ENCODE measurements around the gene SLC35F1. TPM values are rescaled to one million over a fixed set of nuclear protein-coding genes. Genes with fewer than 3 reads are reported as not detected.

SLC35F1 gene
- total RNA-seq, 4 donors from 2014 or later = 5.4 to 8.1 (median 6.5) TPM

DNA sequence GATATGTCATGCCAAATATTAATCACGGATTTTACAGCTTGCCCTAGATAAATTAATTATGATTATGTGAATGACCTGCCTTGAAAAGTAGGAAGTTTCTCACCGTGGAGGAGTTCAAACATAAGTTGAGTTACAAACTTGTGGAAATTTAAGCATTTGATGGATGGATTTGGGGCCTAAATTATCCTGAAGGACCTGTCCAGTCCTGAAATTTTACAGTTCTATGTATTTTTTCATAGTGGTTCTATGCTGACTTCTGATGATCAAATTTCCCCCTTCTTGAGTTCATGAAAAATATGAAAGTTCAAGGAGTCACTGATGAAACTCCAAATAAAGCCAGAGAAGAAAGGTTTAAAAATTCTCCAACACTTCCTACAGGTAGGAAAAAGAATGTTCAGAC is 178.6 kb downstream of the SLC35F1 start:
- TF ChIP-seq EP300 (IDR thresholded peaks at IDR 0.05) (no peak), POLR2AphosphoS5 (IDR thresholded peaks at IDR 0.05) (no peak), POLR2A (IDR thresholded peaks at IDR 0.05; ENCODE audit: low read depth) (no peak), CTCF (IDR thresholded peaks at IDR 0.05) (no peak)
- no peak overlapping the region for H3K4me3 ChIP-seq
- no peak for DNase-seq (ENCODE audit: extremely low spot score)
- no peaks in the 10 kb centered on the region for H3K9me3 ChIP-seq
- H3K4me1 ChIP-seq = no peaks in the 10 kb centered on the region
- no peaks in the 10 kb centered on the region for H3K36me3 ChIP-seq
- WGBS = 79% methylated on average over 2 of the region's 2 CpGs
- no peak overlapping the region for H3K27ac ChIP-seq (replicated peaks in 1 of 4)
- intact Hi-C loops (cut with DNase I) = no loop called here
- no peaks in the 10 kb centered on the region for H3K27me3 ChIP-seq

- no peaks in the 10 kb centered on the region for H3K27me3 ChIP-seq
- H3K36me3 ChIP-seq = no peaks in the 10 kb centered on the region
- DNase-seq (ENCODE audit: extremely low spot score) = no peak
- no peaks in the 10 kb centered on the region for H3K4me1 ChIP-seq
- no peak overlapping the region for H3K27ac ChIP-seq (replicated peaks in 1 of 4)
- H3K4me3 ChIP-seq = no peak overlapping the region
- no peaks in the 10 kb centered on the region for H3K9me3 ChIP-seq
- TF ChIP-seq EP300 (IDR thresholded peaks at IDR 0.05) (no peak), POLR2A (IDR thresholded peaks at IDR 0.05; ENCODE audit: low read depth) (no peak), POLR2AphosphoS5 (IDR thresholded peaks at IDR 0.05) (no peak), CTCF (IDR thresholded peaks at IDR 0.05) (no peak)
- intact Hi-C loops (cut with DNase I) = no loop called here
- WGBS = 74% methylated on average over 2 of the region's 2 CpGs
Measured at GRCh38 chr6:118086159-118086558, 179.1 kb downstream of the SLC35F1 start.

- TF ChIP-seq EP300 (IDR thresholded peaks at IDR 0.05) (no peak), POLR2A (IDR thresholded peaks at IDR 0.05; ENCODE audit: low read depth) (no peak), CTCF (IDR thresholded peaks at IDR 0.05) (no peak), POLR2AphosphoS5 (IDR thresholded peaks at IDR 0.05) (no peak)
- Histone ChIP-seq H3K4me1 (no peaks in the 10 kb centered on the region), H3K27me3 (no peaks in the 10 kb centered on the region), H3K36me3 (no peaks in the 10 kb centered on the region), H3K4me3 (no peak overlapping the region), H3K9me3 (peaks cover 0 to 13% (median 0%) of the 10 kb centered on the region in 4 donors), H3K27ac (replicated peaks in 1 of 4) (no peak overlapping the region)
- no peak for DNase-seq (ENCODE audit: extremely low spot score)
- intact Hi-C loops (cut with DNase I) = no loop called here
Measured at GRCh38 chr6:118092086-118092485, 185.0 kb downstream of the SLC35F1 start.

GRCh38 chr6:118097576-118097975 is 190.5 kb downstream of the SLC35F1 start:
- WGBS = 71% methylated on average over 3 of the region's 3 CpGs
- H3K36me3 ChIP-seq = no peaks in the 10 kb centered on the region
- no peak for TF ChIP-seq POLR2A (IDR thresholded peaks at IDR 0.05; ENCODE audit: low read depth)
- no peak for TF ChIP-seq CTCF (IDR thresholded peaks at IDR 0.05)

GRCh38 chr6:118100717-118101116 is 193.7 kb downstream of the SLC35F1 start:
- intact Hi-C loops (cut with DNase I) = no loop called here
- H3K4me1 ChIP-seq = peaks cover 0 to 10% (median 2%) of the 10 kb centered on the region in 4 donors
- TF ChIP-seq CTCF (IDR thresholded peaks at IDR 0.05) (no peak), POLR2AphosphoS5 (IDR thresholded peaks at IDR 0.05) (no peak), POLR2A (IDR thresholded peaks at IDR 0.05; ENCODE audit: low read depth) (no peak), EP300 (IDR thresholded peaks at IDR 0.05) (no peak)
- WGBS = 54% methylated on average over 2 of the region's 2 CpGs
- H3K4me3 ChIP-seq = no peak overlapping the region
- no peak for DNase-seq (ENCODE audit: extremely low spot score)
- H3K9me3 ChIP-seq = no peaks in the 10 kb centered on the region
- no peak overlapping the region for H3K27ac ChIP-seq (replicated peaks in 1 of 4)
- no peaks in the 10 kb centered on the region for H3K27me3 ChIP-seq
- H3K36me3 ChIP-seq = no peaks in the 10 kb centered on the region

More at GRCh38 chr6:118097576-118097975, 190.5 kb downstream of the SLC35F1 start:
- no peak for DNase-seq (ENCODE audit: extremely low spot score)
- Histone ChIP-seq H3K27ac (replicated peaks in 1 of 4) (no peak overlapping the region), H3K4me3 (no peak overlapping the region), H3K4me1 (peaks cover 0 to 10% (median 2%) of the 10 kb centered on the region in 4 donors), H3K27me3 (no peaks in the 10 kb centered on the region), H3K9me3 (no peaks in the 10 kb centered on the region)
- intact Hi-C loops (cut with DNase I) = no loop called here

All from esophagus muscularis mucosa (tissue), 4 donors.